Lower lobe of right lung (tissue), 2 donors: ENCODE data around the gene ARHGEF28. TPM values are rescaled to one million over a fixed set of nuclear protein-coding genes. Genes with fewer than 3 reads are reported as not detected.

ENCODE experiments used
- ATAC-seq, 2 donors: fragments of 200-7000 bp; cut with Tn5 transposase; one replicate each; pipeline ENCODE4 v1.9.1; 2020 to 2022; ENCODE audit warnings: mild to moderate bottlenecking in 2 of 2, moderate library complexity in 2 of 2
- DNase-seq: peaks from one replicate; pipeline ENCODE4 v3.0.0-alpha.2; 2020
- H3K27ac ChIP-seq: fragments of 200-600 bp; one replicate; pipeline ENCODE4 v1.8.0; 2022
- H3K27me3 ChIP-seq: fragments of 200-600 bp; one replicate; pipeline ENCODE4 v1.8.0; 2022; ENCODE audit warnings: low read depth
- H3K36me3 ChIP-seq: fragments of 200-600 bp; one replicate; pipeline ENCODE4 v1.8.0; 2022; ENCODE audit warnings: mild to moderate bottlenecking
- H3K4me1 ChIP-seq: fragments of 200-600 bp; one replicate; pipeline ENCODE4 v1.8.0; 2022
- H3K4me3 ChIP-seq: fragments of 200-600 bp; one replicate; pipeline ENCODE4 v1.8.0; 2022; ENCODE audit warnings: mild to moderate bottlenecking
- H3K9me3 ChIP-seq: fragments of 200-600 bp; one replicate; pipeline ENCODE4 v1.8.0; 2022
- CTCF ChIP-seq: fragments of 200-600 bp; IDR thresholded peaks from one replicate; pipeline ENCODE4 v1.8.0; 2022; ENCODE audit warnings: antibody characterized with exemption, mild to moderate bottlenecking
- intact Hi-C: fragments of 100-400 bp; cut with DNase I; formaldehyde crosslinking; loops from one replicate; pipeline ENCODE4 v1.11.0; 2022
- total RNA-seq: library from RNA; stranded (reverse); fragmentation: NEBNext Ultra II Directional; extraction: Animal tissue kit (Norgen Biotek cat#: 25700); gene quantifications from one replicate; pipeline ENCODE4 v1.2.1, GENCODE V29; 2021
- donor health status: DM: no; HTN: yes; CAD: no; lungs with severe emphysema.

Gene ARHGEF28
- total RNA-seq, 1 donor from 2014 or later = 30.4 TPM

DNA sequence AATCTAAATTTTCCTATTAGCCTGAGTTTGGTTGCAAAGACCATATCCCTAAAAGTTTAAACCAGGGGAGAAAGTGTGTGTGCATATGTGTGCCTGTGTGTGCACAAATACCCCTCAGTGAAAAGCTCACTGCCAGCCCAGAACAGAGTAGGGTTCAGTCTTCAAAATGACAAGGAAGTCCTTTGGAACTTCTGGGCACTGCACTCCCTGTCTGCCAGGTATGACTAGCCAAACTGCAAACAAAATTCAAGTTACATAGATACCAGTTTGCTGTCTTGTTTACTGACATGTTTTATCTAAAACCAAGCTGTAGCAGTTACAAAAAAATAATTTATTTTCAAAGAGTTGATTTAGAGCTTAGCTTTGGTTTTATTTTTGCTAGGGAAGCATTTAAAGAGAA lies 100.1 kb downstream of the ARHGEF28 start:
- H3K27me3 ChIP-seq = no peaks in the 10 kb centered on the region
- no peaks in the 10 kb centered on the region for H3K36me3 ChIP-seq
- H3K27ac ChIP-seq = no peak overlapping the region
- H3K4me3 ChIP-seq = no peak overlapping the region
- intact Hi-C loops = no loop called here
- ATAC-seq (no peak), DNase-seq (no peak)
- TF ChIP-seq CTCF = no peak
- H3K4me1 ChIP-seq = no peaks in the 10 kb centered on the region
- H3K9me3 ChIP-seq = no peaks in the 10 kb centered on the region

DNA sequence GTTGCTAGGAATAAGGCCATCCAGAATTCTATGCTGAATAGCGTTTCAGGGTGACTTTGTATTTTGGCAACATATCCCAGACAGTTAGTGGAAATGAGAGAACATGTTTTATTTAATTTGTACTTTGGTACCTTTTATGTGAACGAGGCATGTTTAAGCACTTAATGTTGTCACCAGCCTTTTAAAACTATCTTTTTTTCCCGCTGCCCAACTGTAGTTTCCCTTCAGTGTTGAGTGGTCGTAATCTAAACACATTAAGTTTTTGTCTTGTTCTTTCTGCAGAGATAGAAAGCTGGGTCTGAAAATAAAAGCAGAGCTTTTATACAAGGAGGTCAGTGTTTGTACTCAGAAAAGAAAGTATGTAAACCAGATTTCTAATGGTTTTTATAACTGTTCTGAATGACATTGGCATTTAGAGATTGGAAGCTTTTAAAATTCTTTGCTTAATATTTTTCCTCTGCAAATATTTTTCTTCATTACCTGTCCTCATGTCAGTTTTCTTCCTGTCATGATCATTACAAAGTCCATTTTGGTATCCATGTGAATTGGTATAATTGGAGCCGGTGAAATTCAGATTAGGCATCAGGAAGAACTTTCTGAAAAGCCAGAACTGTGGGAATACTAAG lies 100.7 kb downstream of the ARHGEF28 start:
- Histone ChIP-seq H3K9me3 (no peaks in the 10 kb centered on the region), H3K4me1 (no peaks in the 10 kb centered on the region), H3K27ac (no peak overlapping the region), H3K36me3 (no peaks in the 10 kb centered on the region), H3K27me3 (no peaks in the 10 kb centered on the region), H3K4me3 (no peak overlapping the region)
- intact Hi-C loops = no loop called here
- no peak for TF ChIP-seq CTCF
- DNase-seq (no peak), ATAC-seq (no peak)

DNA sequence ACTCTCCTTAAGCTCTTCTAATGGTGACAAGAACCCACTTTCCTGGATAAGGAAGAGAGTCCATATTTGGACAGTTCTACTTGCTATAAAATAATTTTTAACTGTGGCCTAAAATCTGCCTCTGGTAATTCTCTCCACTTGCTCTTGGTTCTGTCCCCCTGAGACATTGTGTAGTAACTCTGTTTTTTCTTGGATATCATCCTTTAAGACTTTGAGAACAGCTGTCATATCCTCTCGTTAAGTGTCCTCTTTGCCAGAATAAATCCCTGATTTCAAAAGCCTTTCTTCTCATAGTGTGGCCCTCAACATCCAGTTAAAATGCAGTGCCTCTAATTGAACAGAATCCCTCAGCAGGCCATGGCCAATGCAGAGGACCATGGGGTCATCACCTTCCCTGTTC lies 101.5 kb downstream of the ARHGEF28 start:
- Histone ChIP-seq H3K36me3 (no peaks in the 10 kb centered on the region), H3K27me3 (no peaks in the 10 kb centered on the region), H3K27ac (no peak overlapping the region), H3K4me3 (no peak overlapping the region), H3K9me3 (no peaks in the 10 kb centered on the region), H3K4me1 (no peaks in the 10 kb centered on the region)
- DNase-seq (no peak), ATAC-seq (no peak)
- intact Hi-C loops = no loop called here
- TF ChIP-seq CTCF = no peak

- no peaks in the 10 kb centered on the region for H3K27me3 ChIP-seq
- TF ChIP-seq CTCF = no peak
- intact Hi-C loops = no loop called here
- DNase-seq (no peak), ATAC-seq (peak in 1 of 2 donors; percentile 52)
- no peaks in the 10 kb centered on the region for H3K36me3 ChIP-seq
- H3K4me1 ChIP-seq = no peaks in the 10 kb centered on the region
- H3K4me3 ChIP-seq = no peak overlapping the region
- no peaks in the 10 kb centered on the region for H3K9me3 ChIP-seq
- no peak overlapping the region for H3K27ac ChIP-seq
These were observed 102.7 kb downstream of the ARHGEF28 start for GRCh38 chr5:73728493-73729273.

GRCh38 chr5:73729329-73729728 lies 103.3 kb downstream of the ARHGEF28 start:
- H3K27me3 ChIP-seq = no peaks in the 10 kb centered on the region
- no peaks in the 10 kb centered on the region for H3K9me3 ChIP-seq
- H3K27ac ChIP-seq = no peak overlapping the region
- intact Hi-C loops = no loop called here
- TF ChIP-seq CTCF = no peak
- no peaks in the 10 kb centered on the region for H3K4me1 ChIP-seq
- no peak for DNase-seq
- ATAC-seq = no peak
- H3K36me3 ChIP-seq = no peaks in the 10 kb centered on the region
- H3K4me3 ChIP-seq = no peak overlapping the region
